Pancreas (tissue), 10 donors: ENCODE measurements around the gene TIGD4. TPM values are rescaled to one million over a fixed set of nuclear protein-coding genes. Genes with fewer than 3 reads are reported as not detected.

Experiments
- ATAC-seq, 4 donors: fragments of 200-7000 bp; cut with Tn5 transposase; one replicate each; pipeline versions ENCODE4 v1.8.0 to v1.9.1; 2020; ENCODE audit warnings: mild to moderate bottlenecking in 4 of 4, moderate library complexity in 4 of 4
- DNase-seq, 6 donors: peaks; one replicate each; pipeline ENCODE4 v3.0.0-alpha.2; 2020
- FAIRE-seq: peaks from 2 replicates; lab custom pipeline; 2012; peaks lifted over from hg19 to GRCh38; lab: Jason Lieb, UNC
- H3K27ac ChIP-seq, 4 donors: fragments of 200-600 bp; sonication (generic); 1 replicate in 3 of 4; 2 replicates in 1 of 4; pipeline versions ENCODE4 v1.5.0 to v1.8.0; 2020
- H3K27me3 ChIP-seq, 4 donors: fragments of 200-600 bp; one replicate each; pipeline ENCODE4 v1.8.0; 2021
- H3K36me3 ChIP-seq, 3 donors: fragments of 200-600 bp; sonication (generic) in 1 of 3; one replicate each; pipeline versions ENCODE4 v1.5.0 to v1.8.0; 2020 to 2021
- H3K4me1 ChIP-seq, 3 donors: fragments of 200-600 bp; one replicate each; pipeline ENCODE4 v1.8.0; 2021
- H3K4me3 ChIP-seq, 4 donors: fragments of 200-600 bp; sonication (generic) in 2 of 4; one replicate each; pipeline versions ENCODE4 v1.5.0 to v1.8.0; 2020 to 2021
- H3K9me3 ChIP-seq, 4 donors: fragments of 200-600 bp; one replicate each; pipeline ENCODE4 v1.8.0; 2021
- WGBS, 2 donors: extraction: QIAGEN DNeasy Blood & Tissue Kit; methylation state at CpG; one replicate each; pipeline ENCODE4 v1.1.7; 2013; 5-methylcytosine and 5-hydroxymethylcytosine counted together
- intact Hi-C, 3 donors: fragments of 100-400 bp; cut with DNase I; formaldehyde crosslinking; loops; one replicate each; pipeline versions ENCODE4 v1.11.1 to v1.14.2; 2022
- polyA plus RNA-seq, 2 donors: library from polyadenylated mRNA; stranded (reverse); fragments of 200-250 nt; gene quantifications; one replicate each; pipeline ENCODE4 v1.2.3, GENCODE V29; 2013
- total RNA-seq, 6 donors: library from RNA; stranded (reverse); fragmentation: NEBNext Ultra II Directional in 4 of 6; extraction: Animal tissue kit (Norgen Biotek cat#: 25700) in 4 of 6; gene quantifications; one replicate each; pipeline versions ENCODE4 v1.2.1 to v1.2.4, GENCODE V29; 2021 to 2023
- TF ChIP-seq, protein P1 (sequence below), 4 donors: fragments of 200-600 bp; sonication (generic) in 3 of 4; IDR thresholded peaks; one replicate each; pipeline versions ENCODE4 v1.5.0 to v1.8.0; 2021; ENCODE audit warnings: antibody characterized with exemption in 4 of 4
- donor health status: healthy with polysubstance abuse.
- donor health status: DM: no; HTN: no; CAD: no; lungs with moderate emphysema.
- donor health status: DM: no; HTN: no; CAD: no.
- donor health status: control.
- donor health status: control.
- donor health status: Bipolar disorder and iron deficiency.
- donor health status: DM: yes; HTN: yes; CAD: no.
- donor health status: DM: no; HTN: no; CAD: no.
- donor health status: DM: no; HTN: no; CAD: no.
- donor health status: DM: yes; HTN: yes; CAD: no.

TIGD4 gene
- total and polyA plus RNA-seq, 8 donors, result 0.06 to 0.59 (median 0.20) TPM; not detected in 1

DNA sequence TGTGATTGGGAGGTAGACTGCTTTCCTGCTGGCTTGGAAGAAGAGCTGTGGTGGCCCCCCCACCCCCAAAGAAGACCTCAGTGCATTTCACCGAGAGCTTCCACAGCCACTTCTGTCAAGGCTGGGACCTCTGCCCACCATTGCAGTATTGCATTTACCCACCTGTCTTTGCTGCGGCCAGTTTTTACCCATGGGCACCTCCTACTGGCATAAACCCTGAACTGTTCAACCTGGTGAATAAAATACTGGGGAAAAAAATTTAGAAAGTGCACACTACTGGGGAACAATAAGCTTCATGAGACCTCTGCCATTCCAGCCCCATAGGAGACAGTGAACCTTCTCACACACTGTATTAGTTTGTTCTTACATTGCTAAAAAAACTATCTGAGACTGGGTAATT is 40.5 kb upstream of the TIGD4 start:
- no peaks in the 10 kb centered on the region for H3K9me3 ChIP-seq
- no peaks in the 10 kb centered on the region for H3K4me1 ChIP-seq
- FAIRE-seq (no peak), DNase-seq (no peak), ATAC-seq (no peak)
- TF ChIP-seq, protein P1, sequence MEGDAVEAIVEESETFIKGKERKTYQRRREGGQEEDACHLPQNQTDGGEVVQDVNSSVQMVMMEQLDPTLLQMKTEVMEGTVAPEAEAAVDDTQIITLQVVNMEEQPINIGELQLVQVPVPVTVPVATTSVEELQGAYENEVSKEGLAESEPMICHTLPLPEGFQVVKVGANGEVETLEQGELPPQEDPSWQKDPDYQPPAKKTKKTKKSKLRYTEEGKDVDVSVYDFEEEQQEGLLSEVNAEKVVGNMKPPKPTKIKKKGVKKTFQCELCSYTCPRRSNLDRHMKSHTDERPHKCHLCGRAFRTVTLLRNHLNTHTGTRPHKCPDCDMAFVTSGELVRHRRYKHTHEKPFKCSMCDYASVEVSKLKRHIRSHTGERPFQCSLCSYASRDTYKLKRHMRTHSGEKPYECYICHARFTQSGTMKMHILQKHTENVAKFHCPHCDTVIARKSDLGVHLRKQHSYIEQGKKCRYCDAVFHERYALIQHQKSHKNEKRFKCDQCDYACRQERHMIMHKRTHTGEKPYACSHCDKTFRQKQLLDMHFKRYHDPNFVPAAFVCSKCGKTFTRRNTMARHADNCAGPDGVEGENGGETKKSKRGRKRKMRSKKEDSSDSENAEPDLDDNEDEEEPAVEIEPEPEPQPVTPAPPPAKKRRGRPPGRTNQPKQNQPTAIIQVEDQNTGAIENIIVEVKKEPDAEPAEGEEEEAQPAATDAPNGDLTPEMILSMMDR (IDR thresholded peaks at IDR 0.05), result no peak
- H3K36me3 ChIP-seq, result peaks cover 0 to 5% (median 0%) of the 10 kb centered on the region in 3 donors
- intact Hi-C loops, result no loop called here
- H3K27me3 ChIP-seq, result no peaks in the 10 kb centered on the region
- no peak overlapping the region for H3K27ac ChIP-seq
- 98 to 100% methylated on average over 2 of the region's 2 CpGs for WGBS, 2 donors
- H3K4me3 ChIP-seq, result no peak overlapping the region

DNA sequence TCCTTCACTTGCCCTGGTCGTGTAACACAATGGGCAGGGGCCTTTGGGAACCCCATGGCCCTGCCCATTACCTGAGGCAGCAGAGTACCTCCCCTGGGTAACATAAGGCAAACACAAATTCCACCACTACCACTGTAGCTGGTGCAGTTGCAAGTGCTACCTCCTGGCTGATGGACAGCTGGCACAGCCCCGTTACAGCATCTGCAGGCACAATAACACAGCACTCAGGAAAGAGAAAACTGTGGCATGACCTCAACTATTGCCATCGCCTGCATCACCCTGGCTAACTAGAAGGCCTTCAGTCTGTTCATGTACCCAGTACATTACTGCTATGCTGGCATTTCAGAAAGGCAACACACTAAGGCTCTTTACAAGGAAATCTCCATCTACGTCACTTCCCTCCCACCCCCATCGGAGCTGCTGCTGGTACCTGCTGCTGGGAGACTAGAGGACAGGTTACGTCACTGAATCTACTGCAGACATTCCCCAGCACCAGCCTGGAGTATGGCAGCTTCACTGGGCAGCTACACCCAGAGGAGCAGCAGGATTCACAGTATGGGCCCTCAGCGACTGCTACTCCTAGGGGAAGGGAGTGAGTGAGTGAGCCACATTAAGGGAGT is 39.6 kb upstream of the TIGD4 start:
- WGBS, 2 donors, result 93 to 94% methylated on average over 7 of the region's 7 CpGs
- FAIRE-seq, result no peak
- no peak overlapping the region for H3K27ac ChIP-seq
- ATAC-seq, result no peak
- DNase-seq, result no peak
- H3K4me1 ChIP-seq, result no peaks in the 10 kb centered on the region
- H3K9me3 ChIP-seq, result no peaks in the 10 kb centered on the region
- no peak overlapping the region for H3K4me3 ChIP-seq
- H3K36me3 ChIP-seq, result peaks cover 0 to 5% (median 0%) of the 10 kb centered on the region in 3 donors
- H3K27me3 ChIP-seq, result no peaks in the 10 kb centered on the region
- intact Hi-C loops, result no loop called here
- TF ChIP-seq, protein P1 (IDR thresholded peaks at IDR 0.05), result no peak

DNA sequence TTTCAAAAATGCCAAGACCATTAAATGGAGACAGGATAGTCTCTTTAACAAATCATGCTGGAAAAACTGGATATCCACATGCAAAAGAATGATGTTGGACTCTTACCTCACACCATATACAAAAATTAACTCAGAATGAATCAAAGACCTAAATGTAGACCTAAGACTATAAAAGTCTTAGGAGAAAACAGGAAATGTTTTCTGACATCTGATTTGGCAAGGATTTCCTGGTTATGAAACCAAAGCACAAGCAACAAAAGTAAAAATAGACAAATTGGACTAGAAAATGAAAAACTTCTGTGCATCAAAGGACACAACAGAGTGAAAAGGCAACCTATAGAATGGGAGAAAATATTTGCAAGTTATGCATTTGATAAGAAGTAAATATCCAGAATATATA is 37.8 kb upstream of the TIGD4 start:
- ATAC-seq (no peak), DNase-seq (no peak), FAIRE-seq (no peak)
- Histone ChIP-seq H3K27me3 (no peaks in the 10 kb centered on the region), H3K9me3 (no peaks in the 10 kb centered on the region), H3K4me3 (no peak overlapping the region), H3K36me3 (peaks cover 0 to 5% (median 0%) of the 10 kb centered on the region in 3 donors), H3K4me1 (no peaks in the 10 kb centered on the region), H3K27ac (no peak overlapping the region)
- intact Hi-C loops, result no loop called here
- TF ChIP-seq, protein P1 (IDR thresholded peaks at IDR 0.05), result no peak

DNA sequence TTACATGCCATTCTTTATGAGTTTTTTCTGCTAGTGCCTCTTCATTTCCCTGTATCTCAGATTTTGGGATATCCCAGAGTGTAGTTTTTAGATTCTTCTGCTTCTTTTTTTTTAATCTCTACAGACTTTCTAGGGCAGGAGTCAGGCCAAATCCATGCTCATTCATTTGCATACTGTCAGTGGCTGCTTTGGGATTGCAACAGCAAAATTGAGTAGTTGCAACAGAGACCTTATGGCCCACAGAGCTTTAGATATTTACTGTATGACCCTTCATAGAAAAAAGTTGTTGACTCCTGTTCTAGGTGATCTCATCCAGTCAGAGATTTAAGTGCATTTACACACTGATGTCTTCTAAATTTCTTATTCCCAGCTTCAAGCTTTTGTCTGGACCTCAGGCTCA is 35.5 kb upstream of the TIGD4 start:
- H3K36me3 ChIP-seq, result peaks cover 0 to 5% (median 0%) of the 10 kb centered on the region in 3 donors
- FAIRE-seq, result no peak
- intact Hi-C loops, result no loop called here
- DNase-seq, result no peak
- ATAC-seq, result no peak
- no peaks in the 10 kb centered on the region for H3K9me3 ChIP-seq
- no peak overlapping the region for H3K4me3 ChIP-seq
- H3K27me3 ChIP-seq, result no peaks in the 10 kb centered on the region
- no peak overlapping the region for H3K27ac ChIP-seq
- TF ChIP-seq, protein P1 (IDR thresholded peaks at IDR 0.05), result no peak
- H3K4me1 ChIP-seq, result peaks cover 0 to 4% (median 3%) of the 10 kb centered on the region in 3 donors

DNA sequence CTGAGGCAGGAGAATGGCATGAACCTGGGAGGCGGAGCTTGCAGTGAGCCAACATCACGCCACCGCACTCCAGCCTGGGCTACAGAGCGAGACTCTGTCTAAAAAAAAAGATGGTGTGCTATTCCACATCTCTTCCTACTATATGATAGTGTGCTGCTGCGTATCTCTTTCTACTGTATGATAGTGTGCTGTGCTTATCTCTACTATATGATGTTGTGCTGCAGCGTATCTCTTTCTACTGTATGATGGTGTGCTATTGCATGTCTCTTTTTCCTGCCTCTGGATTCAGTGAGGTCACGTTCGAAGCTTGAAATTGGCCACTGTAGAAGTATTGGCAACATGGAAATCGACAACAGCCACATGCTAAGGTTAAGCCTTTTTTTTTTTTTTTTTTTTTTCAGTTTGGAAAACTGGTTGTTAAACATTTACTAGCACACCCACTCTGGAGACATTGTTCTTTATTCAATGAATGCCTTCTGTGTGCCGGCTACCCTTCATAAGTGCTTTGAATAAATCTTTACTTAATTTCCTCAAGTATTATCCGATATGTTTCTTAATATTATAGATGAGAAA is 31.3 kb upstream of the TIGD4 start:
- intact Hi-C loops, result no loop called here
- Histone ChIP-seq H3K9me3 (no peaks in the 10 kb centered on the region), H3K4me1 (peaks cover 0 to 12% (median 4%) of the 10 kb centered on the region in 3 donors), H3K4me3 (no peak overlapping the region), H3K27me3 (no peaks in the 10 kb centered on the region), H3K36me3 (no peaks in the 10 kb centered on the region), H3K27ac (no peak overlapping the region)
- ATAC-seq (peak; percentile 28 to 80 (median 78)), FAIRE-seq (no peak), DNase-seq (no peak)
- WGBS, 2 donors, result 51 to 57% methylated on average over 11 of the region's 11 CpGs
- TF ChIP-seq, protein P1 (IDR thresholded peaks at IDR 0.05), result no peak
